Stimulated activated CD4-positive, alpha-beta T cell treated with anti-CD3 and anti-CD28 coated beads, Interleukin-2, amount 100 ng/mL, for 48 hours (primary cell): ENCODE data around the gene CDC14A.
"Not testable (repeated sequence)": the region's sequence is repeated elsewhere in the genome, so short reads cannot be mapped to it uniquely, and the experiment has no call there.

Source experiments
- DNase-seq, 2 donors: peaks; one replicate each; pipeline ENCODE4 v3.0.0-alpha.2; 2020

CDC14A gene

DNA sequence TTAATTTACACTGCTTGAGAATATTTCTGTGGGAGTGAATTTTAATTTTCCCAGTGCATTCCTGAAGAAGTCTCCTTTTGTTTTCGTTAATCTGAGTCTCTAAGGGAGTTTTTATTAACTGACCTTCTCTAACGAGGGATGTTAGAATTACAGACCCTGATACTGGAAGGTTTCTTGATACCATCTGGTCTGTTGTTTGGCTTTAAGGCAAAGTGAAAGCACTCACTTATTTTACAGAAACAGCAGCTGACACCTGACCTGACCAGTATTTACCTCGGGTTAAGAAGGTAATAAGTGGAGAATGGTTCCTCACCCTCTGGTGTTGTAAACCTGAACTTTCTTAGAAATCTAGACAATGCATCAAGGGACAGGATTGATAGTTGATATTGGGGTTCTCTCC is 12.4 kb downstream of the CDC14A start:
- DNase-seq, result no peak

- no peak for DNase-seq
These were observed 13.9 kb downstream of the CDC14A start for GRCh38 chr1:100366209-100366525.

DNA sequence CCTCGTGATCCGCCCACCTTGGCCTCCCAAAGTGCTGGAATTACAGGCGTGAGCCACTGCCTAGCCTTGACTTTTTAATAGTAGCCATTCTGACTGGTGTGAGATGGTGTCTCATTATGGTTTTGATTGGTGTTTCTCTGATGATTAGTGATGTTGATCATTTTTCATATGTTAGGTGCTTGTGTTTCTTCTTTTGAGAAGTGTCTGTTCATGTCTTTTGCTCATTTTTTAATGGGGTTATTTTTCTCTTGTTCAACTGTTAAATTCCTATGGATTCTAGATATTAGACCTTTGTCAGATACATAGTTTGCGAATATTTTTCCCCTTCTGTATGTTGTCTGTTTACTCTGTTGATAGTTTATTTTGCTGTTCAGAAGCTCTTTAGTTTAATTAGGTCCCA is 17.0 kb downstream of the CDC14A start:
- not testable (repeated sequence) for DNase-seq

- not testable (repeated sequence) for DNase-seq
These were observed 21.6 kb downstream of the CDC14A start for GRCh38 chr1:100373953-100374352.

GRCh38 chr1:100376890-100377289 is 24.6 kb downstream of the CDC14A start:
- not testable (repeated sequence) for DNase-seq

DNA sequence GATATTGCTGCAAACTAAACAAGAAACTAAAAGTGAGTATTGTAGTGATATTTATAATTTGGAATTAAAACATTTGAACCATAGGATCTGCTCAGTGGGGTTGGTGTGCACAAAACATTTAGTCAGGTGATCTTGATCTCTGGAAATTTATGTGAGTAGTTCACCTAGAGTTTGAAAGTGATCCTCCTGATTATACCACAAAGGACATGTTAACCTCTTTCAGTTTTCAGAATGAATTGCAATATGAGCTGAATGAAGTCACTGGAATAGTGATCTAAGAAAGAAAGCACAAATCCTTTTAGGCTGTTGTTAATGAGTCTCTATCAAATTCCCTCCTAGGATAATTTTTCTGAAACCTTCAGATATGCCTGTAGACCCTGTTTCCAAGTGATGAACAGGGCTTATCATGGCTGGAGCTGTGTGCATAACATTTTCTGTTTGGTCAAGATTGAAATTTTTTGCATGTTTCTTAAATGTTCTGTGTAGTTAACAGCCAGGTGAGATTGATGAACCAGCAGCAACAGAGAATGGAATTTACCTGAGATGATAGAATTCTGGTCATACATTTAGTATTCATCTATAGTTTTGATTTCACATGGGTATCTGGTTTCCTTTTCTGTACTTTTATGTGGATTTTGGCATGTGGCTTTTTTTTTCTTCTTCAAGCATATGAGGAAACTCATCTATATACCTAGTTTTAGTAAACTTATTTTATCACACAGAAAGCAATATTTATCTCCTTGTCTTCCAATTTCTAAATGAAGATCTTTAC is 25.5 kb downstream of the CDC14A start:
- DNase-seq, result no peak

- DNase-seq, result no peak
These were observed 26.6 kb downstream of the CDC14A start for GRCh38 chr1:100378956-100379355.

DNA sequence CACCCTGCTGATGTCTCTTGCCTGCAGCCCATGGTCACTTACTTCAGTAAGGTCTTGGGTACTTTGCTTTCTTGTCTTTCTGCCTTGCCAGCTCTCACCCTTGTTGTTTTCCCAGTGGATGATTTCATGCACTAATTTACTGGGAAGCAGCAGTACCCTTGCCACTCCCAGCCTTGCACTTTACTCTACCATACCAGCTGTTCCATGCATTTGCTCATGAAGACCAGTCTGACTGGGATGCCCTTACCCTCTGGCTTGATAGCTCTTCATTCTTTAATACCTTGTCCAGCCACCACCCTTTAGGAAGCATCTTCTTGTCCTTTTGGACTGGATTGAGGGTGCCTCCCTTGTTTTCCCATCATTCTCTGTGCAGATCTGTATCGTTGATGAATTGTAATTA is 28.3 kb downstream of the CDC14A start:
- no peak for DNase-seq

DNA sequence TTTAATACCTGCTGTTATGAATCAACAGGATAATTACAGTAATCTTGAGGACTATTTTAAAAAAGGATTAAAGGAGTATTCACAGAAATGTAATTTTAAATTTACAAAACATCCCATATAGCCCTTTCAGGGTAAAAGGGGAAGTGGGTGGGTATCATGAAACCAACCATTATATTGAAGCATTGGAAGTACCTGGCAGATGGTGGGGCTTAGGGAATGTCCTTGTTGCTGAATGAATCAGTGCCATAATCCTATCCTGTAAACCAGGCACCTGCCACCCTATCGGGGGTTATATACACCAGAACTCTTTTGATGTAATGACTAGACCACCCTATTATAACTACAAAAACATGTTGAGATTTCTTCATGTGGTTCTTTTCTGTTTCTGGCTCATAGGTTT is 30.4 kb downstream of the CDC14A start:
- no peak for DNase-seq

GRCh38 chr1:100383743-100384405 is 31.6 kb downstream of the CDC14A start:
- no peak for DNase-seq

DNA sequence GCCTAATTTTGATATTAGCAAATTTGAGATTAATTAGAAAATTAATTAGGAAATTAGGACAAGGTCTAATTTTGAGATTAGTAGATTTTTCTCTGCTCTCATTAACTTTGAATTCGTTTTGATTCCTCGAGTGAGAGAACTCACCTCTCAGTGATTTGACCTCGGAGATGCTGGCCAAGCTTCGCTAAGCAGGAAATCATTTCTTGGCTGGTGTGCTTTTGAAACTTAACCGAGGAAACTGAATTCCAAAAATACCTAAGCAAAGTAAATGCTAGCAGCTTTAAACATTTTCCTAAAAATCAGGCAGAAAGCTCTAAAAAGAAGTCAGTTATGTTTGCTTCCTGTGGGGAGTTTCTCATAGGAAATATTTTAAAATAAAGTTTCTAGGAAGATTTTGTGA is 34.9 kb downstream of the CDC14A start:
- DNase-seq, result no peak

- no peak for DNase-seq
These were observed 35.5 kb downstream of the CDC14A start for GRCh38 chr1:100387657-100388350.

DNA sequence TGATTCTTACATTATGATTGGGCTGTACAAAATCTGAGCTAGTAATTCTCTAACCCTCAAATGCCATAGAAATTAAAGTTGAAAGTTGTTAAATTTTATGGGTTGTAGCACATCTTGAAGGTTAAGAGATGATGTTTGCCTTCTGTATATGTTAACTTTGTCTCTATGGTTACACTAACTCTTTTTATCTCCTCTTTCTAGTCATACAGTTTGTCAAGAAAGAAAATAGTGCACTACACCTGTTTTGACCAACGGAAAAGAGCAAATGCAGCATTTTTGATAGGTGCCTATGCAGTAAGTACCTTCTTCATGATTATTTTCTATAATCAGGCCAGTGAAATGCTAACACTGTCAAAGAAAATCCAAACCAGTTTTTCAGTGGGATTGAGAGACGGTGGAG is 38.2 kb downstream of the CDC14A start:
- no peak for DNase-seq

DNA sequence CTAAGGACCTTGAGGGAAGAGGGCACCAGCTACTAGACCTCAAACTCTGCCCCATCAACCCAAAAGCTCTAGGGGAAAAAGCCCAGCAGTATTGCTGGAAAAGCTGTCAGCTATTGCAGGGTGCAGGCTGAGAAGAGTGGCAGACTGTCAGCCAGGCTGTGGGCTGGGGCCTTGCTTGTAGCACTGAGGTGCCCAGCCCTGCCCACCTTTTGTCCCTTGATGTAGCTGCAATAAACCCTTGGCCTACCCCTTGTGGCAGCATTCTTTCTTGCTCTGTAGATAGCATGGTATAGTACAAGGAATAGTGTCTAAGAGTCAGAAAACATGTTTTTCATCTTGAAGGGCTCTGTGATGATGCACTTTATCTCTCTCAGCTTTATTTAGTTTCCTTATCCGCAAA is 39.4 kb downstream of the CDC14A start:
- DNase-seq, result peak in 1 of 2 donors; percentile 18

DNA sequence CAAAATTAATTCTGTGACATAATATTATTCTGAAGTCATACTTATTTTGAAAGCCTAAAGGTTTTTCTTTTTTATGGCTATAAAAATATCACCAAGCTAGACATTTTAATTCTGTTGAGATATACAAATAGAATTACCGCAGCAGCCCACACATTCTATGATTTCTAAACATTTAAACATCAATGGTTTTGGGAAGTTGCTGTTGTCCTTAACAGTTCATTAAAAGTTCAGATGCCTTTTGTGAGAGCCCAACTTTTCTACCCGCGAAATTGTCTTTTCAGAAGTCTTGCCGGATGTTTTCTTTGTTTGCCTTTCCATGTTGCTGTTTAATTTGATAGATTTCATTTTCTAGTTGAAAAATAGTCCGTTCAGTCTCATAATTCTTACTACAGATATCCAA is 40.5 kb downstream of the CDC14A start:
- no peak for DNase-seq

DNA sequence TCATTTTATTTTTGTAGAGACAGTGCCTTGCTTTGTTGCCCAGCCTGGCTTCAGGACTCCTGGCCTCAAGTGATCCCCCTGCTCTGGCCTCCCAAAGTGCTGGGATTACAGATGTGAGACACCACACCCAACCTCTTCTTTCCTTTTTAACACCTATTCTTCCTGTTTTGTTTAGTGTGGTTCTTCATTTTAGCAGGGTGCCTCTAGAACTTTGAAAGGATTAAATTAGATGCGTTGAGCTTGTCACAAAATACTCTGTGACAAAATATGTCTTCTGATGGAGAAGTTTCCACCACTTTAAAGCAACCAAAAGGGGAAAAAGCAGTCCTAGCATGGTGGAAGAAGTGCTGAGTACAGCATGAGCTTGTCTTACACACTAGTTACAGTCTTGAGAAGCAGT is 42.0 kb downstream of the CDC14A start:
- no peak for DNase-seq

DNA sequence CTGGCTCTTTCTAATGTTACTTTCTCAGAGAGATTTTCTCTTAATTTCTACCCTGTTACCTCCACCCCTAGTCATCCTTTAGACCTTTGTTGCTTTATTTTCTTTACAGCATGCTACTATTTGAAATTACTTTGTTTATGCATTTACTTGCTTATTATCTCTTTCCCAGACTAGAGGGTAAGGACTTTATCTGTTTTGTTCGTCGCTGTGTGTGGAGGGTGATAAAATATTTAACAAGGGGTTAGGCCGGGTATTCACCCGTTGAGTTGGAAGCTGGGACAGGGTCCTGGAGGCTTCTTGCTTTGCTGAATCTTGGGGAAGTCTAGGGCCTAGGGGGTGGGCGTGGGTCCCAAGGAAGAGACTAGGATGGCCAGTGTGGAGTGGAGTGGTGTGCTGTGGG is 43.6 kb downstream of the CDC14A start:
- no peak for DNase-seq

GRCh38 chr1:100396651-100397050 is 44.3 kb downstream of the CDC14A start:
- DNase-seq, result no peak

- no peak for DNase-seq
These were observed 45.4 kb downstream of the CDC14A start for GRCh38 chr1:100397681-100398080.

- DNase-seq, result no peak
These were observed 46.3 kb downstream of the CDC14A start for GRCh38 chr1:100398648-100399047.

- peak in 1 of 2 donors; percentile 21 for DNase-seq
These were observed 48.1 kb downstream of the CDC14A start for GRCh38 chr1:100400404-100400803.

DNA sequence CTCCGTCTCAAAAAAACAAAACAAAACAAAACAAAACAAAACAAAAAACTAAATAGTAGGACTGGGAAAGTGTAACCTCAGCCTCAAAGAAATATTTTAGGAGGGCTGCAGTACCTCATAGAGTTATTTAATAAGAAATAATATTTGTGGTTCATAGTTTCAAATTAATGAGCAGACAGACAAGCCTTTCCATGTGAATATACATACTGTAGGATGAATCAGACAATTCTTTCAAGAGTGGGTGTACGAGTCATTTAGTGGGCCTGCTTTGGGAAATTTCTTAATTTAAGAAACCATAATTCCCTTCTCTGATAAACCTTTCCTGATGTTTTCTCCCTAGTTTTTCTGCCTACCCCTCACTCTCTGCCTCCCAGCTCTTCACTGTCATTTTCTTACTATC is 52.5 kb downstream of the CDC14A start:
- DNase-seq, result no peak

- DNase-seq, result not testable (repeated sequence)
These were observed 53.6 kb downstream of the CDC14A start for GRCh38 chr1:100405902-100406301.

DNA sequence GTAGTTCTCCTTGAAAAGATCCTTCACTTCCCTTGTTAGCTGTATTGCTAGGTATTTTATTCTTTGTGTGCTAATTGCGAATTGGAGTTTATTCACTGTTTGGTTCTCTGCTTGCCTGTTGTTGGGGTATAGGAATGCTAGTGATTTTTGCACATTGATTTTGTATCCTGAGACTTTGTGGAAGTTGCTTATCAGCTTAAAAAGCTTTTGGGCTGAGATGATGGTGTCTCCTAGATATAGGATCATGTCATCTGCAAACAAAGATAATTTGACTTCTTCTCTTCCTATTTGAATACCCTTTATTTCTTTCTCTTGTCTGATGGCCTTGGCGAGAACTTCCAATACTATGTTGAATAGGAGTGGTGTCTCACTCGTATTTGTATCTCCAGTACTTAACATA is 55.1 kb downstream of the CDC14A start:
- DNase-seq, result not testable (repeated sequence)
